HG02840 (cell line): Measurements from ENCODE around the gene SPOP.
"Not testable (repeated sequence)": the region's sequence is repeated elsewhere in the genome, so short reads cannot be mapped to it uniquely, and the experiment has no call there.

ENCODE experiments used
- ATAC-seq: cut with Tn5 transposase; IDR thresholded peaks from one replicate; pipeline ENCODE4 v1.9.1; 2021; ENCODE audit warnings: mild to moderate bottlenecking, moderate library complexity, moderate number of reproducible peaks; ENCODE audit not compliant: unreplicated experiment, low FRiP score

The SPOP gene

GRCh38 chr17:49554694-49555494 is 123.0 kb downstream of the SPOP start:
- ATAC-seq = no peak

DNA sequence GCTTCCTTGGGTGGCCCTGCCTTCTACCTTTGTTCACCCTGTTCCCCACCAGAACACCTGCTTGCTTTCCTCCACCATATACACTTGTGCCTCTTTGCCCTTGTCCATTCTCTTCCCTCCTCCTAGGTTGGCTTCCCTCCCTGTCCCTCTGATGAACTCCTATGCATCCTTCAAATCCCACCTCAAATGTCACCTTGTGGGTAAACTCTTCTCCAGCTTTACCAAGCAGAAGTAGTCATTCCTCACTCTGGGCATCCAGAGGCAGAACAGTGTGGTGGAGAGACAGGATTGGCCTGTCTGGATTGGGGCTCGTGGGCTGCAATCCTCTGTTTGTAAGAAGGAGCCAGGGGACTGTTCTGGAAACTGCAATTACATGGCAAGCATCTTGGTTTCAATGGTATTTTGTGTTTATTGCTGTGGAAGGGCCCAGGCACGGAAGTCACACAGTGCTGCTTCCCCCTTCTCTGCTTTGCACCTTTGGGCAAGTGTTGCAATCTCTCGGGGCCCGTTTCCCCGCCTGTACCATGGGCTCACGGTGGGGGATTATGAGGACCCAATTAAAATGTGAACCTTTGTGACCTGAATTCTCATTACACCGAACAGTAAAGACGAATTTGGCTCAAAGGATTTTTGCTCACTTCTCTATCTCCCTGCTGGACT is 124.1 kb downstream of the SPOP start:
- ATAC-seq = no peak

GRCh38 chr17:49552070-49552751 is 125.7 kb downstream of the SPOP start:
- no peak for ATAC-seq

- ATAC-seq = no peak
These were observed 126.5 kb downstream of the SPOP start for GRCh38 chr17:49551221-49552069.

- not testable (repeated sequence) for ATAC-seq
These were observed 127.1 kb downstream of the SPOP start for GRCh38 chr17:49550764-49551163.

- ATAC-seq = no peak
These were observed 127.9 kb downstream of the SPOP start for GRCh38 chr17:49549691-49550678.

DNA sequence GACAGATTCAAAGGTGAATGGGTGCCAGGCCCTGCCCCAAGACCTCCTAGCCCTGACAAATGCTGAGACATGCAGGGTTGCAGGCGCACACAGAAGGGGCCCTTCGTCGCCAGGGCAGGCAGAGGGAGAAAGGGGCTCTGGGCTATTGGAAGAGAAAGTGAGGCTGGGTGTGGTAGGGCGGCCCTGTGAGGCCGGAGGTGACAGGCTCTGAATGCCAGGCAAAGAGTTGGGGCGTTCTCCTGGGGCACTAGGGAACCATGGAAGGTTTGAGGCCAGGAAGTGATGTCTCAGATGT is 128.6 kb downstream of the SPOP start:
- ATAC-seq = no peak
